ENCODE data around the gene GRIN3B.

DNA sequence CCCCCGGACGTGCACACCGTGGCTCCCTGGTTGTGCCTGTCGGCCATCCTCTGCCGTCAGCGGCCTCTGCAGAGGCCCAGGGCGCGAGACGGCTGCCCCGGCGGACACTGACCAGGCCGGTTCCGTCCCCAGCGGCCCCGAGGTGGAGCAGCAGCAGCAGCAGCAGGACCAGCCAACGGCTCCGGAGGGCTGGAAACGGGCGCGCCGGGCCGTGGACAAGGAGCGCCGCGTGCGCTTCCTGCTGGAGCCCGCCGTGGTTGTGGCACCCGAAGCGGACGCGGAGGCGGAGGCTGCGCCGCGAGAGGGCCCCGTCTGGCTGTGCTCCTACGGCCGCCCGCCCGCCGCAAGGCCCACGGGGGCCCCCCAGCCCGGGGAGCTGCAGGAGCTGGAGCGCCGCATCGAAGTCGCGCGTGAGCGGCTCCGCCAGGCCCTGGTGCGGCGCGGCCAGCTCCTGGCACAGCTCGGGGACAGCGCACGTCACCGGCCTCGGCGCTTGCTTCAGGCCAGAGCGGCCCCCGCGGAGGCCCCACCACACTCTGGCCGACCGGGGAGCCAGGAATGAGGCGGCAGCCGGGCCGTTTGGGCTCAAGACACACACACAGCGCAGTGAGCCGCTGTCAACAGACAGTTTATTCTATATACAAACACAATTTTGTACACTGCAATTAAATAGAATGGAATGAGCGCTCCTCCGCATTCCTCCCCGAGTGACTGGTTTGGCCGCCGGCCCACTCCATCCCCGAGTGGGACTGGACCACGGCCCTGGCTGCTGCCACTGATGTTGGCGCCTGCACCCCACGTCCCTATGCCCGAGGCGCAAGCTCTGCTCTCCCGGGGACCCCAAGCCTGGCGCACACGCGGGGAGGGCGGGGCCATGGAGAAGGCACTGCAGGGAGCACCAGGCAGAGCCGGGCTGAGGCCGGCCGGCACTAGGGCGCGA lies 9.1 kb downstream of the GRIN3B start:
- TF ChIP-seq TAF1 (IDR thresholded peaks at IDR 0.05; ENCODE audit: borderline replicate concordance, insufficient read depth, low read length) = no peak
- TF ChIP-seq, protein P1, sequence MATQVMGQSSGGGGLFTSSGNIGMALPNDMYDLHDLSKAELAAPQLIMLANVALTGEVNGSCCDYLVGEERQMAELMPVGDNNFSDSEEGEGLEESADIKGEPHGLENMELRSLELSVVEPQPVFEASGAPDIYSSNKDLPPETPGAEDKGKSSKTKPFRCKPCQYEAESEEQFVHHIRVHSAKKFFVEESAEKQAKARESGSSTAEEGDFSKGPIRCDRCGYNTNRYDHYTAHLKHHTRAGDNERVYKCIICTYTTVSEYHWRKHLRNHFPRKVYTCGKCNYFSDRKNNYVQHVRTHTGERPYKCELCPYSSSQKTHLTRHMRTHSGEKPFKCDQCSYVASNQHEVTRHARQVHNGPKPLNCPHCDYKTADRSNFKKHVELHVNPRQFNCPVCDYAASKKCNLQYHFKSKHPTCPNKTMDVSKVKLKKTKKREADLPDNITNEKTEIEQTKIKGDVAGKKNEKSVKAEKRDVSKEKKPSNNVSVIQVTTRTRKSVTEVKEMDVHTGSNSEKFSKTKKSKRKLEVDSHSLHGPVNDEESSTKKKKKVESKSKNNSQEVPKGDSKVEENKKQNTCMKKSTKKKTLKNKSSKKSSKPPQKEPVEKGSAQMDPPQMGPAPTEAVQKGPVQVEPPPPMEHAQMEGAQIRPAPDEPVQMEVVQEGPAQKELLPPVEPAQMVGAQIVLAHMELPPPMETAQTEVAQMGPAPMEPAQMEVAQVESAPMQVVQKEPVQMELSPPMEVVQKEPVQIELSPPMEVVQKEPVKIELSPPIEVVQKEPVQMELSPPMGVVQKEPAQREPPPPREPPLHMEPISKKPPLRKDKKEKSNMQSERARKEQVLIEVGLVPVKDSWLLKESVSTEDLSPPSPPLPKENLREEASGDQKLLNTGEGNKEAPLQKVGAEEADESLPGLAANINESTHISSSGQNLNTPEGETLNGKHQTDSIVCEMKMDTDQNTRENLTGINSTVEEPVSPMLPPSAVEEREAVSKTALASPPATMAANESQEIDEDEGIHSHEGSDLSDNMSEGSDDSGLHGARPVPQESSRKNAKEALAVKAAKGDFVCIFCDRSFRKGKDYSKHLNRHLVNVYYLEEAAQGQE (IDR thresholded peaks at IDR 0.05; ENCODE audit: insufficient read depth in 1 of 2, low read depth in 2 of 2, low read length in 2 of 2) = no peak
